ENCODE data around the gene PADI2.

GRCh38 chr1:17104782-17105181 is 14.5 kb downstream of the PADI2 start:
- TF ChIP-seq CTCF (IDR thresholded peaks at IDR 0.05): no peak
- no peak for TF ChIP-seq POLR2A (IDR thresholded peaks at IDR 0.05)
- TF ChIP-seq EP300 (IDR thresholded peaks at IDR 0.05): no peak
- no peak for TF ChIP-seq POLR2AphosphoS5 (IDR thresholded peaks at IDR 0.05)

All from stomach (tissue), 4 donors.